Urinary bladder (tissue), 4 donors: ENCODE measurements around the gene UTP14A. TPM values are rescaled to one million over a fixed set of nuclear protein-coding genes. Genes with fewer than 3 reads are reported as not detected.
"Not testable (repeated sequence)": the region's sequence is repeated elsewhere in the genome, so short reads cannot be mapped to it uniquely, and the experiment has no call there.

ENCODE experiments used
- DNase-seq: peaks from one replicate; pipeline ENCODE4 v3.0.0-alpha.2; 2015; ENCODE audit errors: extremely low spot score
- H3K27ac ChIP-seq: one replicate; pipeline ENCODE4 v1.5.1; 2013; ENCODE audit warnings: low read depth, mild to moderate bottlenecking, moderate library complexity
- H3K36me3 ChIP-seq: one replicate; pipeline ENCODE4 v1.6.1; 2013; ENCODE audit warnings: mild to moderate bottlenecking, moderate library complexity; ENCODE audit not compliant: insufficient read depth
- H3K4me1 ChIP-seq: one replicate; pipeline ENCODE4 v1.6.1; 2013; ENCODE audit warnings: mild to moderate bottlenecking, moderate library complexity; ENCODE audit not compliant: insufficient read depth
- H3K4me3 ChIP-seq: one replicate; pipeline ENCODE4 v1.5.1; 2013; ENCODE audit warnings: low read depth, low read length
- WGBS: extraction: QIAGEN DNeasy Blood & Tissue Kit; methylation state at CpG from one replicate; pipeline ENCODE4 v1.1.7; 2013; 5-methylcytosine and 5-hydroxymethylcytosine counted together
- polyA plus RNA-seq: library from polyadenylated mRNA; stranded (reverse); fragments of 200-250 nt; gene quantifications from one replicate; pipeline ENCODE4 v1.2.3, GENCODE V29; 2013
- total RNA-seq: library from RNA; depleted of rRNA; stranded (reverse); fragments of >200 nt; gene quantifications from one replicate; pipeline ENCODE4 v1.2.3, GENCODE V29; 2014
- donor health status: healthy with polysubstance abuse.
- donor health status: healthy.

The UTP14A gene
- 11.0 TPM for total RNA-seq
- 13.9 TPM for polyA plus RNA-seq

GRCh38 chrX:129905787-129906580, at the start of gene UTP14A:
TSS of gene UTP14A (plus strand) at chrX:129906164. CDS start at chrX:129906211, 47 bp downstream.
- H3K4me3 ChIP-seq, result peak within 1 kb of the TSS; percentile 76
- peak within 1 kb of the TSS; percentile 92 for H3K27ac ChIP-seq
- H3K36me3 ChIP-seq, result no peaks in the 10 kb centered on the region
- under 1% methylated on average over 53 of the region's 53 CpGs for WGBS
- peak; percentile 86 for DNase-seq
- no peaks in the 10 kb centered on the region for H3K4me1 ChIP-seq

- not testable (repeated sequence) for H3K4me1 ChIP-seq, H3K27ac ChIP-seq, H3K4me3 ChIP-seq, H3K36me3 ChIP-seq, DNase-seq
- WGBS, result 49% methylated on average over 6 of the region's 6 CpGs
These were observed 46.8 kb upstream of the UTP14A start for GRCh38 chrX:129859134-129859533.

GRCh38 chrX:129866321-129866720, 39.6 kb upstream of the UTP14A start:
- not testable (repeated sequence) for H3K27ac ChIP-seq, H3K36me3 ChIP-seq, H3K4me1 ChIP-seq, H3K4me3 ChIP-seq, DNase-seq
- 75% methylated on average over 3 of the region's 3 CpGs for WGBS

- DNase-seq, result no peak
- H3K27ac ChIP-seq, result no peak overlapping the region
- 89% methylated on average over 2 of the region's 2 CpGs for WGBS
- no peaks in the 10 kb centered on the region for H3K36me3 ChIP-seq
- no peaks in the 10 kb centered on the region for H3K4me1 ChIP-seq
- no peak overlapping the region for H3K4me3 ChIP-seq
These were observed 33.4 kb upstream of the UTP14A start for GRCh38 chrX:129872524-129872923.

- Histone ChIP-seq H3K4me1 (no peaks in the 10 kb centered on the region), H3K36me3 (no peaks in the 10 kb centered on the region), H3K27ac (no peak overlapping the region), H3K4me3 (no peak overlapping the region)
- DNase-seq, result no peak
- WGBS, result 34% methylated on average over 3 of the region's 3 CpGs
These were observed 30.3 kb upstream of the UTP14A start for GRCh38 chrX:129875669-129876068.

- H3K36me3 ChIP-seq, result no peaks in the 10 kb centered on the region
- H3K4me3 ChIP-seq, result no peak overlapping the region
- no peak for DNase-seq
- no peaks in the 10 kb centered on the region for H3K4me1 ChIP-seq
- H3K27ac ChIP-seq, result no peak overlapping the region
- WGBS, result 69% methylated on average over 4 of the region's 4 CpGs
These were observed 29.1 kb upstream of the UTP14A start for GRCh38 chrX:129876771-129877305.

GRCh38 chrX:129877401-129877800, 28.6 kb upstream of the UTP14A start:
- no peak for DNase-seq
- WGBS, result 93% methylated on average over 5 of the region's 5 CpGs

GRCh38 chrX:129900054-129900453, 5.9 kb upstream of the UTP14A start:
- no peaks in the 10 kb centered on the region for H3K4me1 ChIP-seq
- H3K4me3 ChIP-seq, result no peak overlapping the region
- no peak for DNase-seq
- H3K36me3 ChIP-seq, result no peaks in the 10 kb centered on the region
- no peak overlapping the region for H3K27ac ChIP-seq
- 86% methylated on average over 6 of the region's 6 CpGs for WGBS

More at GRCh38 chrX:129877401-129877800, 28.6 kb upstream of the UTP14A start:
- no peaks in the 10 kb centered on the region for H3K36me3 ChIP-seq
- H3K4me1 ChIP-seq, result no peaks in the 10 kb centered on the region
- H3K27ac ChIP-seq, result no peak overlapping the region
- no peak overlapping the region for H3K4me3 ChIP-seq

GRCh38 chrX:129908636-129909035, 2.7 kb downstream of the UTP14A start:
- WGBS, result 95% methylated on average over 2 of the region's 2 CpGs
- Histone ChIP-seq H3K4me1 (no peaks in the 10 kb centered on the region), H3K27ac (no peak overlapping the region), H3K4me3 (no peak overlapping the region), H3K36me3 (peaks cover 1% of the 10 kb centered on the region)
- DNase-seq, result no peak

GRCh38 chrX:129925305-129926092, 19.5 kb downstream of the UTP14A start:
- H3K36me3 ChIP-seq, result no peaks in the 10 kb centered on the region
- H3K4me3 ChIP-seq, result no peak overlapping the region
- peak; percentile 39 for DNase-seq
- no peaks in the 10 kb centered on the region for H3K4me1 ChIP-seq
- no peak overlapping the region for H3K27ac ChIP-seq
- WGBS, result 33% methylated on average over 13 of the region's 15 CpGs

- Histone ChIP-seq H3K4me1 (no peaks in the 10 kb centered on the region), H3K36me3 (no peaks in the 10 kb centered on the region), H3K4me3 (peak overlapping the region; percentile 50), H3K27ac (peak overlapping the region; percentile 74)
- no peak for DNase-seq
- WGBS, result 5% methylated on average over 13 of the region's 13 CpGs
These were observed 25.0 kb downstream of the UTP14A start for GRCh38 chrX:129930941-129931410.

GRCh38 chrX:129931411-129932015, 25.5 kb downstream of the UTP14A start:
- 1% methylated on average over 39 of the region's 41 CpGs for WGBS
- H3K4me1 ChIP-seq, result no peaks in the 10 kb centered on the region
- H3K4me3 ChIP-seq, result peak overlapping the region; percentile 50
- DNase-seq, result peak; percentile 84
- H3K36me3 ChIP-seq, result no peaks in the 10 kb centered on the region
- H3K27ac ChIP-seq, result peak overlapping the region; percentile 97

- H3K4me1 ChIP-seq, result no peaks in the 10 kb centered on the region
- H3K36me3 ChIP-seq, result no peaks in the 10 kb centered on the region
- peak; percentile 49 for DNase-seq
- peak overlapping the region; percentile 54 for H3K4me3 ChIP-seq
- WGBS, result under 1% methylated on average over 65 of the region's 97 CpGs
- H3K27ac ChIP-seq, result peak overlapping the region; percentile 97
These were observed 26.3 kb downstream of the UTP14A start for GRCh38 chrX:129932016-129932820.
